ENCODE results near the gene SWAP70. TPM values are rescaled to one million over a fixed set of nuclear protein-coding genes. Genes with fewer than 3 reads are reported as not detected.

The SWAP70 gene
- total and polyA plus RNA-seq, 2 of the 13 experiments (the other 11 are each of a cell fraction or from before 2014, with no cell fraction given) = 4.6 to 8.7 TPM

DNA sequence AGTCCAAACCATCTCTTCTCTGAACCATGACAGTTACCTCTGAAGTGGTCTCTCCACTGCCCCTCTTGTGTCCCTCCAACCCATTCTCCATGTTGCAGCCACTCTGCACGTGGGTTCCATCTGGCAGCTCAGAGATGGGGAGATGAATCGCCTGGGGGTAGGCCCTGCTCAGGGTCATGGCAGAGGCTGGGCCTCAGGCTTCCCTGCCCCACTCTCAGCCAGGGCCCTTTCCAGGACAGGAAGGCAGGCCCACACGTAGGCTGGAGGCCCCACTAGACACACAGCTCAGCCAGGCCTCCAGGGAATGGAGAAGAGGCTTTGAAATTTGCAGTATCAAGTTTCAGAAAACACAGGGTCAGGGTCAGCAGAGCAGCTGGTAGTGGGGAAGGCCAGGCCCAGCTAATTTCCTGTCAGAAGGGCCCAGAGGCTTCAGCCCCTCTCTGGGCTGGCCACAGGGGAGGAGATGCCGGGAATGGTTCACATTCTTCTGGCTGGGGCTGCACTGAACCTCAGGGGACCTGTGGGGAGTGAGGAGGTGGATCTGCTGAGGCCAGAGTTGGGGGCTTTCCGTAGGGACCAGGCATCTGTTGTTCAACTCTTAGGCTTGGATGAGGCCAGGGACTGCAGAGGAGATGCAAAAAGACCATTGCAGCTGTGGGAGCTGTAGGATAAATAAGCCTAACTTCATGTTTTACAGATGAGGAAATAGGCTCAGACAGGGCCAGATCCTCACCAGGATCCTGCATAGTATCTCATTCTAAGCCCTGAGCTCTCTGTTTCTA lies 101.6 kb downstream of the SWAP70 start (continued):
- peak; percentile 75; the same call in 1 of the 2 replicates for TF ChIP-seq KIAA2018 (CRISPR knock-in tag; IDR thresholded peaks at IDR 0.05; ENCODE audit: borderline replicate concordance)
- no peak for TF ChIP-seq HNF1A (IDR thresholded peaks at IDR 0.05; ENCODE audit: low read depth)
- peak; percentile 88; the same call in 1 of the 2 replicates for TF ChIP-seq HNF1A (CRISPR knock-in tag; IDR thresholded peaks at IDR 0.05; ENCODE audit: borderline replicate concordance)
- TF ChIP-seq SP4 (CRISPR knock-in tag; IDR thresholded peaks at IDR 0.05) = 0 out of 2 replicates have a peak, but pooled peaks have one; percentile 48
- no peak for TF ChIP-seq ZNF234 (CRISPR knock-in tag; conservative IDR thresholded peaks at IDR 0.05)
- no peak for TF ChIP-seq TBP (CRISPR knock-in tag; IDR thresholded peaks at IDR 0.05)
- TF ChIP-seq ADNP (CRISPR knock-in tag; IDR thresholded peaks at IDR 0.05) = peak; percentile 36; the same call in 1 of the 2 replicates
- TF ChIP-seq ZNF337 (CRISPR knock-in tag; IDR thresholded peaks at IDR 0.05; ENCODE audit: borderline replicate concordance, low read depth) = no peak
- TF ChIP-seq PHF20 (CRISPR knock-in tag; IDR thresholded peaks at IDR 0.05) = peak; percentile 56
- no peak for TF ChIP-seq CREBL2 (CRISPR knock-in tag; IDR thresholded peaks at IDR 0.05; ENCODE audit: borderline replicate concordance)
- 0 out of 2 replicates have a peak, but pooled peaks have one; percentile 61 for TF ChIP-seq ZSCAN20 (CRISPR knock-in tag; IDR thresholded peaks at IDR 0.05; ENCODE audit: borderline replicate concordance)
- peak; percentile 49; the same call in 1 of the 2 replicates for TF ChIP-seq DR1 (CRISPR knock-in tag; IDR thresholded peaks at IDR 0.05)
- TF ChIP-seq ZNF619 (CRISPR knock-in tag; IDR thresholded peaks at IDR 0.05) = peak; percentile 83; the same call in 1 of the 2 replicates
- TF ChIP-seq MATR3 (CRISPR knock-in tag; IDR thresholded peaks at IDR 0.05) = no peak
